HepG2 (cell line): ENCODE measurements around the gene HOTAIR. TPM values are rescaled to one million over a fixed set of nuclear protein-coding genes. Genes with fewer than 3 reads are reported as not detected.

Source experiments
- ATAC-seq: fragments of 200-7000 bp; cut with Tn5 transposase; 3 replicates; pipeline ENCODE4 v1.9.1; 2020; ENCODE audit warnings: mild to moderate bottlenecking, moderate library complexity
- BruUV-seq: library from RNA; stranded (reverse); fragments of 400-500 nt; replicated peaks from 2 replicates; lab custom pipeline; 2021; lab: Mats Ljungman, UMichigan
- CTCF ChIA-PET: fragments of 300-600 bp; formaldehyde crosslinking; extraction: SDS; loops from one replicate; lab custom pipeline; 2021; ENCODE audit warnings: low total read pairs, inconsistent platforms, low intra/inter-chr PET ratio; lab: Yijun Ruan, JAX
- POLR2A ChIA-PET: fragments of 350-600 bp; sonication (Branson Sonifier 250); formaldehyde crosslinking; loops from one replicate; lab custom pipeline; 2020; ENCODE audit warnings: antibody characterized with exemption, inconsistent platforms; lab: Yijun Ruan, JAX
- DNase-seq: peaks from one replicate; pipeline ENCODE4 v3.0.0-alpha.2; 2015; ENCODE audit warnings: low spot score
- FAIRE-seq: peaks from 3 replicates; lab custom pipeline; 2011; peaks lifted over from hg19 to GRCh38; lab: Jason Lieb, UNC
- H2AFZ ChIP-seq: one replicate; pipeline ENCODE4 v1.6.1; 2011; ENCODE audit warnings: low read length, inconsistent platforms
- H3K27ac ChIP-seq: fragments of 300-600 bp; 3 replicates; pipeline ENCODE4 v1.8.0; 2011; ENCODE audit warnings: mixed run types, mild to moderate bottlenecking, mixed read lengths, low read length, inconsistent platforms; ENCODE audit not compliant: insufficient read depth; ENCODE audit errors: extremely low read length
- H3K27me3 ChIP-seq, 2 experiments: fragments of 200-600 bp in 1 of 2; 2 replicates in 1 of 2; 3 replicates in 1 of 2; pipeline versions ENCODE4 v1.6.0 to v1.8.0; 2011; ENCODE audit warnings: low read length in 2 of 2, mild to moderate bottlenecking in 2 of 2, moderate library complexity in 2 of 2, inconsistent platforms in 1 of 2; ENCODE audit not compliant: insufficient read depth in 2 of 2, control insufficient read depth in 1 of 2
- H3K36me3 ChIP-seq, 2 experiments: fragments of 200-600 bp in 1 of 2; replicated peaks in 1 of 2; 2 replicates in 1 of 2; 3 replicates in 1 of 2; pipeline versions ENCODE4 v1.5.1 to v1.8.0; 2011; ENCODE audit warnings: low read length in 2 of 2, inconsistent platforms in 1 of 2; ENCODE audit not compliant: insufficient read depth in 2 of 2, control insufficient read depth in 1 of 2
- H3K4me1 ChIP-seq: 2 replicates; pipeline ENCODE4 v1.5.1; 2012; ENCODE audit warnings: low read length, inconsistent platforms; ENCODE audit not compliant: insufficient read depth
- H3K4me2 ChIP-seq: 2 replicates; pipeline ENCODE4 v1.6.0; 2011; ENCODE audit warnings: low read depth, low read length, inconsistent platforms
- H3K4me3 ChIP-seq, 3 experiments: fragments of 200-600 bp in 1 of 3; sonication (generic), shearing (Covaris generic) in 1 of 3; replicated peaks in 1 of 3; 2 replicates each; pipeline ENCODE4 v1.5.1; 2011 to 2016; ENCODE audit warnings: low read length in 3 of 3, inconsistent platforms in 2 of 3, low read depth in 2 of 3, mild to moderate bottlenecking in 2 of 3, control low read depth in 1 of 3, mixed read lengths in 1 of 3; ENCODE audit not compliant: insufficient read depth in 1 of 3
- H3K79me2 ChIP-seq: one replicate; pipeline ENCODE4 v1.6.1; 2011; ENCODE audit warnings: low read length, inconsistent platforms; ENCODE audit not compliant: insufficient read depth
- H3K9ac ChIP-seq: 2 replicates; pipeline ENCODE4 v1.6.0; 2011; ENCODE audit warnings: mild to moderate bottlenecking, low read depth, low read length, inconsistent platforms; ENCODE audit not compliant: insufficient read depth
- H3K9me3 ChIP-seq: 2 replicates; pipeline ENCODE4 v1.5.1; 2012; ENCODE audit warnings: mild to moderate bottlenecking, low read length
- H4K20me1 ChIP-seq: 2 replicates; pipeline ENCODE4 v1.6.0; 2011; ENCODE audit warnings: inconsistent platforms, mild to moderate bottlenecking, low read length, moderate library complexity; ENCODE audit not compliant: insufficient read depth
- AGO1 ChIP-seq: fragments of 200-400 bp; formaldehyde crosslinking; IDR thresholded peaks from 2 replicates; pipeline ENCODE4 v1.6.1; 2017; ENCODE audit warnings: mild to moderate bottlenecking, low read depth, low read length, moderate library complexity; ENCODE audit not compliant: poor library complexity, severe bottlenecking
- EZH2 ChIP-seq: conservative IDR thresholded peaks from 2 replicates; pipeline ENCODE4 v1.6.1; 2012; ENCODE audit warnings: mild to moderate bottlenecking, low read depth, low read length, moderate library complexity
- FLYWCH1 ChIP-seq: sonication (generic); formaldehyde crosslinking; IDR thresholded peaks from 2 replicates; pipeline ENCODE4 v1.8.1; 2023; ENCODE audit warnings: mild to moderate bottlenecking, missing genetic modification reagents
- KLF15 ChIP-seq: sonication (generic); formaldehyde crosslinking; IDR thresholded peaks from 2 replicates; pipeline ENCODE4 v1.8.1; 2023; ENCODE audit warnings: borderline replicate concordance, mild to moderate bottlenecking, inconsistent platforms, missing genetic modification reagents, mixed read lengths
- KMT2A ChIP-seq: sonication (generic); formaldehyde crosslinking; IDR thresholded peaks from 2 replicates; pipeline ENCODE4 v1.4.0; 2020; ENCODE audit warnings: missing genetic modification reagents
- MXD4 ChIP-seq: IDR thresholded peaks from 2 replicates; pipeline ENCODE4 v1.6.1; 2016; ENCODE audit warnings: mild to moderate bottlenecking, missing biosample characterization, missing genetic modification reagents
- NCOA5 ChIP-seq: sonication (generic); formaldehyde crosslinking; IDR thresholded peaks from 2 replicates; pipeline ENCODE4 v1.4.0; 2020; ENCODE audit warnings: missing genetic modification reagents
- NFE2L1 ChIP-seq: sonication (generic); formaldehyde crosslinking; IDR thresholded peaks from 2 replicates; pipeline ENCODE4 v1.4.0; 2020; ENCODE audit warnings: missing genetic modification reagents, mild to moderate bottlenecking, borderline replicate concordance
- PAWR ChIP-seq: sonication (generic); formaldehyde crosslinking; IDR thresholded peaks from 2 replicates; pipeline ENCODE4 v1.4.0; 2020; ENCODE audit warnings: missing genetic modification reagents, mild to moderate bottlenecking, borderline replicate concordance
- PPARG ChIP-seq: conservative IDR thresholded peaks from 2 replicates; pipeline ENCODE4 v1.6.1; 2016; ENCODE audit warnings: missing biosample characterization, missing genetic modification reagents
- SP140L ChIP-seq: sonication (generic); formaldehyde crosslinking; IDR thresholded peaks from 2 replicates; pipeline ENCODE4 v1.4.0; 2020; ENCODE audit warnings: missing genetic modification reagents, borderline replicate concordance
- SRF ChIP-seq: IDR thresholded peaks from 2 replicates; pipeline ENCODE4 v1.6.1; 2011; ENCODE audit warnings: mild to moderate bottlenecking, low read depth, low read length, moderate library complexity
- TMF1 ChIP-seq: sonication (generic); formaldehyde crosslinking; IDR thresholded peaks from 2 replicates; pipeline ENCODE4 v1.8.1; 2022; ENCODE audit warnings: low read depth, missing genetic modification reagents
- ZMYM2 ChIP-seq: sonication (generic); formaldehyde crosslinking; IDR thresholded peaks from 2 replicates; pipeline ENCODE4 v1.8.0; 2022; ENCODE audit warnings: mild to moderate bottlenecking, missing genetic modification reagents
- ZNF615 ChIP-seq: sonication (generic); formaldehyde crosslinking; IDR thresholded peaks from 2 replicates; pipeline ENCODE4 v1.5.0; 2020; ENCODE audit warnings: mild to moderate bottlenecking, missing genetic modification reagents, borderline replicate concordance
- WGBS: methylation state at CpG from one replicate; pipeline ENCODE4 v1.1.6; 2017; ENCODE audit warnings: low lambda C conversion rate; 5-methylcytosine and 5-hydroxymethylcytosine counted together
- in situ Hi-C: cut with HindIII; loops from 2 replicates; pipeline ENCODE4 v1.10.0; 2017; ENCODE audit warnings: low pct_unique_long_range_greater_than_20kb; ENCODE audit not compliant: extremely low pct_ligation_motif_present
- intact Hi-C: fragments of 100-400 bp; cut with micrococcal nuclease; formaldehyde crosslinking; loops from one replicate; pipeline ENCODE4 v1.10.0; 2022; ENCODE audit not compliant: unreplicated experiment
- polyA plus RNA-seq, 8 experiments: library from polyadenylated mRNA; depleted of rRNA in 3 of 8; stranded (reverse) in 7 of 8; unstranded in 1 of 8; fragments of >200 nt; fragmentation: Illumina TruSeq in 4 of 8; extraction: Trizol in 4 of 8; gene quantifications; 2 replicates each; pipeline versions ENCODE4 v1.2.1 to v1.2.3, GENCODE V29; 2011 to 2016; ENCODE audit warnings: low read depth in 4 of 8, missing spikeins in 1 of 8, mixed read lengths in 1 of 8; ENCODE audit not compliant: insufficient read depth in 1 of 8
- total RNA-seq, 5 experiments: library from RNA; depleted of rRNA; stranded (reverse); fragments of >200 nt; fragmentation: Illumina TruSeq; extraction: Trizol; gene quantifications; 2 replicates each; pipeline ENCODE4 v1.2.3, GENCODE V29; 2016; ENCODE audit warnings: low read depth in 1 of 5
- TF ChIP-seq, protein P1 (sequence below): sonication (generic); formaldehyde crosslinking; IDR thresholded peaks from 2 replicates; pipeline ENCODE4 v1.9.0; 2022; ENCODE audit warnings: missing genetic modification reagents, mild to moderate bottlenecking, borderline replicate concordance

HOTAIR gene
- total and polyA plus RNA-seq, 2 of the 13 experiments (the other 11 are each of a cell fraction or from before 2014, with no cell fraction given), result not detected

- Histone ChIP-seq H3K4me3 (no peak overlapping the region), H3K79me2 (no peaks in the 10 kb centered on the region), H2AFZ (no peak overlapping the region), H3K36me3 (no peaks in the 10 kb centered on the region), H3K9ac (no peak overlapping the region), H3K27ac (no peak overlapping the region), H4K20me1 (0 out of 2 replicates have a peak, but pooled peaks cover 2% of the 10 kb centered on the region), H3K9me3 (no peaks in the 10 kb centered on the region), H3K4me1 (no peaks in the 10 kb centered on the region), H3K27me3 (peaks cover 18 to 99% of the 10 kb centered on the region in 2 experiments), H3K4me2 (no peak overlapping the region)
- POLR2A ChIA-PET, result no interaction called here
- TF ChIP-seq TMF1, result no peak
- TF ChIP-seq MXD4, result no peak
- TF ChIP-seq EZH2, result peak; percentile 72; the same call in 1 of the 2 replicates
- TF ChIP-seq PPARG (CRISPR knock-in tag), result no peak
- no peak for TF ChIP-seq FLYWCH1 (CRISPR knock-in tag)
- TF ChIP-seq NFE2L1, result no peak
- ATAC-seq (no peak), DNase-seq (no peak), FAIRE-seq (no peak)
- intact Hi-C loops (no loop called here), in situ Hi-C loops (no loop called here)
- WGBS, result 14% methylated on average over 21 of the region's 24 CpGs
- CTCF ChIA-PET, result no interaction called here
- BruUV-seq, result no TSS peak
Observed at GRCh38 chr12:53968214-53969127, 6.3 kb downstream of the HOTAIR start.

- Histone ChIP-seq H2AFZ (no peak overlapping the region), H3K4me2 (no peak overlapping the region), H3K36me3 (no peaks in the 10 kb centered on the region), H3K4me3 (no peak overlapping the region), H3K27me3 (peaks cover 19 to 99% of the 10 kb centered on the region in 2 experiments), H3K9ac (no peak overlapping the region), H3K4me1 (no peaks in the 10 kb centered on the region), H3K79me2 (no peaks in the 10 kb centered on the region), H4K20me1 (0 out of 2 replicates have a peak, but pooled peaks cover 2% of the 10 kb centered on the region), H3K27ac (no peak overlapping the region), H3K9me3 (no peaks in the 10 kb centered on the region)
- FAIRE-seq (no peak), ATAC-seq (no peak), DNase-seq (no peak)
- in situ Hi-C loops, result no loop called here
- BruUV-seq, result no TSS peak
- POLR2A ChIA-PET, result no interaction called here
- CTCF ChIA-PET, result no interaction called here
- intact Hi-C loops, result no loop called here
- 6% methylated on average over 4 of the region's 5 CpGs for WGBS
- TF ChIP-seq KMT2A (CRISPR knock-in tag) (no peak), SP140L (CRISPR knock-in tag) (no peak), ZNF615 (no peak), PAWR (CRISPR knock-in tag) (no peak), NCOA5 (CRISPR knock-in tag) (no peak), AGO1 (no peak), SRF (no peak), KLF15 (CRISPR knock-in tag) (no peak), ZMYM2 (CRISPR knock-in tag) (no peak)
- TF ChIP-seq, protein P1, sequence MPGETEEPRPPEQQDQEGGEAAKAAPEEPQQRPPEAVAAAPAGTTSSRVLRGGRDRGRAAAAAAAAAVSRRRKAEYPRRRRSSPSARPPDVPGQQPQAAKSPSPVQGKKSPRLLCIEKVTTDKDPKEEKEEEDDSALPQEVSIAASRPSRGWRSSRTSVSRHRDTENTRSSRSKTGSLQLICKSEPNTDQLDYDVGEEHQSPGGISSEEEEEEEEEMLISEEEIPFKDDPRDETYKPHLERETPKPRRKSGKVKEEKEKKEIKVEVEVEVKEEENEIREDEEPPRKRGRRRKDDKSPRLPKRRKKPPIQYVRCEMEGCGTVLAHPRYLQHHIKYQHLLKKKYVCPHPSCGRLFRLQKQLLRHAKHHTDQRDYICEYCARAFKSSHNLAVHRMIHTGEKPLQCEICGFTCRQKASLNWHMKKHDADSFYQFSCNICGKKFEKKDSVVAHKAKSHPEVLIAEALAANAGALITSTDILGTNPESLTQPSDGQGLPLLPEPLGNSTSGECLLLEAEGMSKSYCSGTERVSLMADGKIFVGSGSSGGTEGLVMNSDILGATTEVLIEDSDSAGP (CRISPR knock-in tag), result no peak
Observed at GRCh38 chr12:53967421-53967925, 7.3 kb downstream of the HOTAIR start.
